Activated T-helper 1 cell treated with anti-CD3 and anti-CD28 coated beads, Interleukin-12 subunit alpha, Interleukin-12 subunit beta, Interleukin-2, Interleukin-4 antibody, amounts not matched to agents 30 ng/mL and 10 ng/mL and 1 ng/mL, durations not matched to agents 14 hours and 24 hours and 36 hours (primary cell): ENCODE results near the gene GALNT9. TPM values are rescaled to one million over a fixed set of nuclear protein-coding genes. Genes with fewer than 3 reads are reported as not detected.

Experiments
- DNase-seq: peaks from one replicate; pipeline ENCODE4 v3.0.0; 2021; ENCODE audit warnings: low spot score
- H3K27ac Mint-ChIP-seq: one replicate; pipeline ENCODE4 v1.8.0; 2021; ENCODE audit warnings: mild to moderate bottlenecking, mixed read lengths
- H3K27me3 Mint-ChIP-seq: one replicate; pipeline ENCODE4 v1.8.0; 2022; ENCODE audit warnings: mild to moderate bottlenecking, moderate library complexity, mixed read lengths; ENCODE audit not compliant: insufficient read depth
- H3K36me3 Mint-ChIP-seq: one replicate; pipeline ENCODE4 v1.8.0; 2021; ENCODE audit warnings: low read depth, mixed read lengths
- H3K4me1 Mint-ChIP-seq: one replicate; pipeline ENCODE4 v1.8.0; 2021; ENCODE audit warnings: low read depth, mixed read lengths
- H3K4me3 Mint-ChIP-seq: one replicate; pipeline ENCODE4 v1.8.0; 2021; ENCODE audit warnings: mild to moderate bottlenecking, moderate library complexity, mixed read lengths
- H3K9me3 Mint-ChIP-seq: one replicate; pipeline ENCODE4 v1.8.0; 2021; ENCODE audit warnings: mixed read lengths
- intact Hi-C: fragments of 100-400 bp; cut with micrococcal nuclease; formaldehyde crosslinking; loops from one replicate; pipeline ENCODE4 v1.15.1; 2024
- total RNA-seq: library from RNA; stranded (reverse); gene quantifications from 2 replicates; pipeline ENCODE4 v1.2.3, GENCODE V29; 2022

The GALNT9 gene
- total RNA-seq, 1 donor from 2014 or later, result not detected

- H3K27me3 Mint-ChIP-seq, result peaks cover 8% of the 10 kb centered on the region
- peak overlapping the region; percentile 40 for H3K27ac Mint-ChIP-seq
- peaks cover 14% of the 10 kb centered on the region for H3K4me1 Mint-ChIP-seq
- intact Hi-C loops, result no loop called here
- DNase-seq, result no peak
- no peak overlapping the region for H3K4me3 Mint-ChIP-seq
- no peaks in the 10 kb centered on the region for H3K36me3 Mint-ChIP-seq
- H3K9me3 Mint-ChIP-seq, result no peaks in the 10 kb centered on the region
Observed at GRCh38 chr12:132323171-132324010, 6.0 kb downstream of the GALNT9 start.

DNA sequence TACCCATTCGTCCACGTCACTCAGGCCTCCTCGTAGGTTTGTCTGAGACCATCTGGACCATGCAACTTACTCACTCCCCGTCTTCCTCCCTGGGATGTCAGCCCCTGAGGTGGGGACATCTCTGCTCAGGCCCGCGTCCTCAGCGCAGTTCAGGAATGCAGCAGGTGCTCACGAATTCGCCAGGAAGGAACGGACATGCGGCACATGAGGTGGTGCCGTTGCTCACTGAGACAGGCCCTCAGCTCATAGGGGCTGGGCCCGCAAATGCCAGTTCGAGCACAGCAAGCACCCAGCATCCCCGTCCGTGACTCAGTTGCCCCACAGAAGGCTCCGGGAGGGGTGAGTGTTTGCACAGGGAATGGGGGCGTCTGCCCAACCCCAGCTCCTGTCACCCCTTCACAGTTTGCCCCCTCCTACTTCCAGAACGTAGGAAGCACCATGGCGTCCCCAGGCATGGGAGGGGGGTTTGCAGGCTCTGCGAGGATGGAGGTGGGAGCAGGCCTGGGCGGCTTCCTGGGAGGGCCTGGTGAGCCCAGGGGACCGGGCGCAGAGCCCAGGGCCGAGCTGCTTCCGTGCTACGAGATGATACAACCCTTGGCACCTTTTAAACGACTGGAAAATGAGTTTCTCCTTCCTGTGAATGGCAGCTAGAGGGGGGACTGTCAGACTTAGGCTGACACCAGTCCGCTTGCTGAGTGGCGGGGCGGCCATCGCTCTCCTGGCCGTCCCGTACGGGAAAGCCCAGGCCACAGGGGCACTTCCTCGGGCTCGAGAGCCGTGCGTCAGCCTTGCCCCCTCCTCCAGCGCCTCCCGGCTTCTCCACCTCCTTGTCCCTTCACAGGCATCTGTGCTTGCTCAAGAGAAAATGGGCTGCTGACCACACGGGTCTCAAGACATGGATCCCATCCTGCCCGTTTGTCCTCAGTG is 6.9 kb downstream of the GALNT9 start:
- peaks cover 14% of the 10 kb centered on the region for H3K4me1 Mint-ChIP-seq
- intact Hi-C loops, result no loop called here
- H3K4me3 Mint-ChIP-seq, result no peak overlapping the region
- H3K9me3 Mint-ChIP-seq, result no peaks in the 10 kb centered on the region
- DNase-seq, result no peak
- no peaks in the 10 kb centered on the region for H3K36me3 Mint-ChIP-seq
- H3K27ac Mint-ChIP-seq, result no peak overlapping the region
- peaks cover 8% of the 10 kb centered on the region for H3K27me3 Mint-ChIP-seq

GRCh38 chr12:132321321-132322118 is 7.9 kb downstream of the GALNT9 start:
- intact Hi-C loops, result no loop called here
- H3K27ac Mint-ChIP-seq, result no peak overlapping the region
- DNase-seq, result no peak
- no peaks in the 10 kb centered on the region for H3K36me3 Mint-ChIP-seq
- H3K27me3 Mint-ChIP-seq, result peaks cover 4% of the 10 kb centered on the region
- no peak overlapping the region for H3K4me3 Mint-ChIP-seq
- H3K4me1 Mint-ChIP-seq, result peaks cover 7% of the 10 kb centered on the region
- H3K9me3 Mint-ChIP-seq, result no peaks in the 10 kb centered on the region

GRCh38 chr12:132320767-132321211 is 8.6 kb downstream of the GALNT9 start:
- Mint-ChIP-seq H3K4me1 (peaks cover 7% of the 10 kb centered on the region), H3K9me3 (no peaks in the 10 kb centered on the region), H3K36me3 (no peaks in the 10 kb centered on the region), H3K27me3 (peaks cover 4% of the 10 kb centered on the region), H3K27ac (no peak overlapping the region), H3K4me3 (no peak overlapping the region)
- intact Hi-C loops, result no loop called here
- no peak for DNase-seq

GRCh38 chr12:132319991-132320570 is 9.3 kb downstream of the GALNT9 start:
- H3K9me3 Mint-ChIP-seq, result no peaks in the 10 kb centered on the region
- no peaks in the 10 kb centered on the region for H3K36me3 Mint-ChIP-seq
- intact Hi-C loops, result no loop called here
- no peak overlapping the region for H3K27ac Mint-ChIP-seq
- no peak for DNase-seq
- peaks cover 4% of the 10 kb centered on the region for H3K27me3 Mint-ChIP-seq
- H3K4me3 Mint-ChIP-seq, result no peak overlapping the region
- peaks cover 7% of the 10 kb centered on the region for H3K4me1 Mint-ChIP-seq

- H3K27me3 Mint-ChIP-seq, result peaks cover 4% of the 10 kb centered on the region
- H3K27ac Mint-ChIP-seq, result no peak overlapping the region
- H3K36me3 Mint-ChIP-seq, result no peaks in the 10 kb centered on the region
- H3K4me1 Mint-ChIP-seq, result peaks cover 7% of the 10 kb centered on the region
- H3K4me3 Mint-ChIP-seq, result no peak overlapping the region
- intact Hi-C loops, result no loop called here
- no peak for DNase-seq
- peaks cover 2% of the 10 kb centered on the region for H3K9me3 Mint-ChIP-seq
Observed at GRCh38 chr12:132319359-132319950, 9.9 kb downstream of the GALNT9 start.

DNA sequence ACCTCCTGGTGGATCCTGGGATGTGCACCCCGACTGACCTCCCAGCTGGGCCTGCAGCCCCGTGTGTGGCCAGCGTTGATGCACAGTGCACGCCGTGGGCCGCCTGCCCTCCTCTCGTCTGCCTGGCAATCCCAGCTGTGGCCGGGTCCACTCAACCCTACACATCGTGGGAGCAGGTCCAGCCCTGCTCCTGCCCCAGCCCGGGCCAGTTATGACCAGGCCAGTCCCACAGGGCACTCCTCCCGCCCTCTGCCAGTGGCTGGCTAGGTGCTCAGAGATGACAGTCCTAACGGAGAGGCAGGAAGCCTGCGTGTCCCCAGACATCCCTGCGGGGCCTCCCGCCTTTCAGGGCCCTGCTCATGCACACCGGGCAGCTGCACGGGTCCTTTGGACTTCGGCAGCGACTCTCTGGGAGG is 10.8 kb downstream of the GALNT9 start:
- H3K4me1 Mint-ChIP-seq, result peaks cover 7% of the 10 kb centered on the region
- H3K27ac Mint-ChIP-seq, result no peak overlapping the region
- peaks cover 7% of the 10 kb centered on the region for H3K9me3 Mint-ChIP-seq
- no peak for DNase-seq
- peaks cover 4% of the 10 kb centered on the region for H3K27me3 Mint-ChIP-seq
- no peaks in the 10 kb centered on the region for H3K36me3 Mint-ChIP-seq
- intact Hi-C loops, result no loop called here
- H3K4me3 Mint-ChIP-seq, result no peak overlapping the region

DNA sequence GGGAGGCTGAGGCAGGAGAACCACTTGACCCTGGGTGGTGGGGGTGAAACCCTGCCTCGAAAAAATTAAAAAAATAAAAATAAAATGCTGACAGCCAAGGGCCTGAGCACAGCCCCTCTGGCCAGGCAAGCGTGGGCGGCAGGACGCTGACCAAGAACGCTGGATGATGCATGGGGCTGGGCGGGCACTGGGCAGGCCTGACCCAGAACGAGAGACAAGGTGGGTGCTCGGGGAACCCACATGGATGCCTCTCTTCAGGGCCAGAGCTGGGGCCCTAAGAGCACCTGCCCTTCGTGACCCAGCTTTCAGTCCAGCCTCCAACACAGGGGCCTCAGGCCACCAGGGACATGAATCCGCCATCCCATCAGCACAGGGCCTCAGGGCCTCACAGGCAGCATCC is 11.3 kb downstream of the GALNT9 start:
- peaks cover 7% of the 10 kb centered on the region for H3K9me3 Mint-ChIP-seq
- peaks cover 3% of the 10 kb centered on the region for H3K27me3 Mint-ChIP-seq
- no peak for DNase-seq
- no peaks in the 10 kb centered on the region for H3K36me3 Mint-ChIP-seq
- no peak overlapping the region for H3K4me3 Mint-ChIP-seq
- H3K27ac Mint-ChIP-seq, result no peak overlapping the region
- intact Hi-C loops, result no loop called here
- H3K4me1 Mint-ChIP-seq, result peaks cover 3% of the 10 kb centered on the region

DNA sequence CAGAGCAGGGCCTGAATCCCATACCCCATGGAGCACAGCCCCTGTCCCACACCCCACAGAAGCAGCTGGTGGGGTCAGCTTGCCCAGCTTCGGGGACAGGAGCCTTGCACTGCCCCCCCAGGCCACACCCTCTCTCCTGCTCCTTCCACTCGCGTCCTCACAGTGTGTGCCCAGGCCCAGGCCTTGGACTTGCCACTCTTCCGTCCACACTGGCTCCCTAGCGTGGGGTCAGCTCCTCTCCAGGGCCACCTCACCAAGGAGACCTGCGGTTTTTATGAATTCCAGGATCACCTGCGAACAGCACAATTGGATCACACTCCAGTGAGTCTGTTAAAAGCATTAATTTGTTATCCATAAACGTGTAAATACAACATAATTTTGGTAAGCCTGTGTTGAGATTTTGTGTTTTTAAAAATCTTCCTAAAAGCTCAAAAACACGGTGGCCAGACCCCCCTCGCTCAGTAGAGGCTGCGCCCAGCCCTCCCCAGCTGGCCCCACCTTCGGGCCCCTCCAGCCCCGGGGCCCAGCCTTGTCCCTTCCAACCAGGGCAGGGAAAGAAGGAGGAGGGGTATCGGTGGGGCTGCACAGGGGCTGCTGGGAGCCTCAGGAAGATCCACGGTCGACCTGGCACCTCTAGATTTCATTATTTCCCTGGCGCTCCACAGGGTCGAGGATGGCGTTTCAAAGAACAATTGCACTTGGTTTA is 12.0 kb downstream of the GALNT9 start:
- Mint-ChIP-seq H3K4me3 (no peak overlapping the region), H3K4me1 (no peaks in the 10 kb centered on the region), H3K27ac (no peak overlapping the region), H3K36me3 (no peaks in the 10 kb centered on the region), H3K9me3 (peaks cover 7% of the 10 kb centered on the region), H3K27me3 (no peaks in the 10 kb centered on the region)
- intact Hi-C loops, result no loop called here
- no peak for DNase-seq

DNA sequence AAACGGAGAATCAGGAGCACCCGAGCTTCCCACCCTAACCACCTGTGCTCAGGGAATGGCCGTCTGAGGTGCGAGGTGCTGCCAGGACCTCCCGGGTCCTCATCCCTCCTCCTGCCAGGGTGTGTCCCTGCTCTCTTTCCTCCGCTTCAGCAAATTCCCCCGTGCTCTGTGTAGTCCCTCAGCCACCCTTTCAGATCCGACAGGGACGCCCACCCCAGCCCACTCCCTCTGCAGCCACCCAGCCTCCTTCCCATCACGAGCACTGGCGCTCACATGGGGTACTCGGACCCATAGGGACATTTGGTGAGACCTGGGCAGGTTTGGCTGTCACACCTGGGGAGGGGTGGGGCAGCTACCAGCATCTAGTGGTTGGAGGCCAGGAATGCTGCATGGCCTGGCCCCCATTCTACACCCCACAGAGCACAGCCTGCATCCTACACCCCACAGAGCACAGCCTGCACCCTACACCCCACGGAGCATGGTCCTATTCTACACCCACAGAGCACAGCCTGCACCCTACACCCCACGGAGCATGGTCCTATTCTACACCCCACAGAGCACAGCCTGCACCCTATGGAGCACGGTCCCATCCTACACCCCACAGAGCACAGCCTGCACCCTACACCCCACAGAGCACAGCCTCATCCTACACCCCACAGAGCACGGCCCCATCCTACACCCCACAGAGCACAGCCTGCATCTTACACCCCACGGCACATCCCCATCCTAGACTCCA is 12.7 kb downstream of the GALNT9 start:
- H3K4me1 Mint-ChIP-seq, result no peaks in the 10 kb centered on the region
- peaks cover 2% of the 10 kb centered on the region for H3K36me3 Mint-ChIP-seq
- no peaks in the 10 kb centered on the region for H3K27me3 Mint-ChIP-seq

GRCh38 chr12:132315951-132316350 is 13.4 kb downstream of the GALNT9 start:
- intact Hi-C loops, result no loop called here
- H3K36me3 Mint-ChIP-seq, result peaks cover 2% of the 10 kb centered on the region
- no peak for DNase-seq
- H3K27ac Mint-ChIP-seq, result no peak overlapping the region
- H3K9me3 Mint-ChIP-seq, result peaks cover 19% of the 10 kb centered on the region
- no peaks in the 10 kb centered on the region for H3K27me3 Mint-ChIP-seq
- H3K4me1 Mint-ChIP-seq, result no peaks in the 10 kb centered on the region
- no peak overlapping the region for H3K4me3 Mint-ChIP-seq

More for the DNA sequence above, 12.7 kb downstream of the GALNT9 start:
- no peak overlapping the region for H3K27ac Mint-ChIP-seq
- no peak for DNase-seq
- H3K9me3 Mint-ChIP-seq, result peaks cover 12% of the 10 kb centered on the region
- intact Hi-C loops, result no loop called here
- H3K4me3 Mint-ChIP-seq, result no peak overlapping the region
